Measurements from ENCODE around the gene CDC42SE2.
"Not testable (repeated sequence)": the region's sequence is repeated elsewhere in the genome, so short reads cannot be mapped to it uniquely, and the experiment has no call there.

CDC42SE2 gene

DNA sequence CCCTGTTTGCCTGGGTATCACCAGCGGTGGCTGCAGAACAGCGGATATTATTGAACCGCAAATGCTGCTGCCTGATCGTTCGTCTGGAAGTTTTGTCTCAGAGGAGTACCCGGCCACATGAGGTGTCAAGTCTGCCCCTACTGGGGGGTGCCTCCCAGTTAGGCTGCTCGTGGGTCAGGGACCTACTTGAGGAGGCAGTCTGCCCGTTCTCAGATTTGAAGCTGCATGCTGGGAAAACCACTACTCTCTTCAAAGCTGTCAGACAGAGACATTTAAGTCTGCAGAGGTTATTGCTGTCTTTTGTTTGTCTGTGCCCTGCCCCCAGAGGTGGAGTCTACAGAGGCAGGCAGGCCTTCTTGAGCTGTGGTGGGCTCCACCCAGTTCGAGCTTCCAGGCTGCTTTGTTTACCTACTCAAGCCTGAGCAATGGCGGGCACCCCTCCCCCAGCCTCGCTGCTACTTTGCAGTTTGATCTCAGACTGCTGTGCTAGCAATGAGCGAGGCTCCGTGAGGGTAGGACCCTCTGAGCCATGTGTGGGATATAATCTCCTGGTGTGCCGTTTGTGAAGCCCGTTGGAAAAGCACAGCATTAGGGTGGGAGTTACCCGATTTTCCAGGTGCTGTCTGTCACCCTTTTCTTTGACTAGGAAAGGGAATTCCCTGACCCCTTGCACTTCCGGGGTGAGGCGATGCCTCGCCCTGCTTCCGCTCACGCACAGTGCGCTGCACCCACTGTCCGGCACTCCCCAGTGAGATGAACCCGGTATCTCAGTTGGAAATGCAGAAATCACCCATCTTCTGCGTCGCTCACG, 73.6 kb downstream of the CDC42SE2 start:
- not testable (repeated sequence) for H3K9me3 ChIP-seq (ENCODE audit: insufficient read depth, low read depth, low read length); H3K4me3 ChIP-seq (ENCODE audit: low read length, poor library complexity, severe bottlenecking); H3K9me2 ChIP-seq (replicated peaks; ENCODE audit: low read depth, low read length); H3K4me2 ChIP-seq (ENCODE audit: low read depth, low read length, poor library complexity, severe bottlenecking); H3K9ac ChIP-seq (ENCODE audit: low read depth, low read length, poor library complexity, severe bottlenecking); H3K27me3 ChIP-seq (ENCODE audit: insufficient read depth, low read length, poor library complexity, severe bottlenecking); H3K4me1 ChIP-seq (ENCODE audit: insufficient read depth, low read length, poor library complexity, severe bottlenecking); H3F3A ChIP-seq (ENCODE audit: low read depth); H4K20me1 ChIP-seq (ENCODE audit: insufficient read depth, low read length, poor library complexity, severe bottlenecking); H2AFZ ChIP-seq (ENCODE audit: low read length)
- Histone ChIP-seq H3K79me2 (ENCODE audit: insufficient read depth, low read length) (peaks cover 44% of the 10 kb centered on the region; the same call in 1 of the 2 replicates), H3K36me3 (ENCODE audit: insufficient read depth, low read length) (peaks cover 13% of the 10 kb centered on the region; the same call in 1 of the 2 replicates)

DNA sequence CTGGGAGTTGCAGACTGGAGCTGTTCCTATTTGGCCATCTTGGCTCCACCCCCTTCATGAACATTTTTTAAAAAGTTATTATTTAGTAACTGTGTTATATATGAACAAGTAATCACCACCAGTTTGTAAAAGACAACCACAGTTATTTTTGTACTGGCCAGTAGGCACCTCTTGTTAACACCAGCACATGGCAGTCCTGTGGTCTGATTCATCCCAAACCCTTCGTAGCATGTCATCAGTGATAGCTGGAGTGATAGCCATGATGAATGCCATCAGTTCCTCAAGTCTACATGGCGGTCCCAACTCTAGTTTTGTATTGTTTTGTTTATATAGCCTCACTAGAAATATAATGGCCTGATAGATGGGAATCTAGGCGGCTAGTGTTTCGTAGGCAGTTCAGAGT, 74.2 kb downstream of the CDC42SE2 start:
- Histone ChIP-seq H4K20me1 (ENCODE audit: insufficient read depth, low read length, poor library complexity, severe bottlenecking) (no peaks in the 10 kb centered on the region), H3F3A (ENCODE audit: low read depth) (no peaks in the 10 kb centered on the region), H3K4me2 (ENCODE audit: low read depth, low read length, poor library complexity, severe bottlenecking) (no peak overlapping the region), H3K4me1 (ENCODE audit: insufficient read depth, low read length, poor library complexity, severe bottlenecking) (no peaks in the 10 kb centered on the region), H3K27me3 (ENCODE audit: insufficient read depth, low read length, poor library complexity, severe bottlenecking) (no peaks in the 10 kb centered on the region), H3K9ac (ENCODE audit: low read depth, low read length, poor library complexity, severe bottlenecking) (no peak overlapping the region), H3K36me3 (ENCODE audit: insufficient read depth, low read length) (peaks cover 13% of the 10 kb centered on the region; the same call in 1 of the 2 replicates), H3K79me2 (ENCODE audit: insufficient read depth, low read length) (peaks cover 48% of the 10 kb centered on the region; the same call in 1 of the 2 replicates), H3K9me2 (replicated peaks; ENCODE audit: low read depth, low read length) (no peaks in the 10 kb centered on the region), H2AFZ (ENCODE audit: low read length) (no peak overlapping the region), H3K4me3 (ENCODE audit: low read length, poor library complexity, severe bottlenecking) (no peak overlapping the region), H3K9me3 (ENCODE audit: insufficient read depth, low read depth, low read length) (no peaks in the 10 kb centered on the region; the same call in 1 of the 2 replicates)
- TF ChIP-seq EZH2phosphoT487 (IDR thresholded peaks at IDR 0.05; ENCODE audit: borderline replicate concordance) (no peak), CTCF (conservative IDR thresholded peaks at IDR 0.05; ENCODE audit: low read length) (no peak)

DNA sequence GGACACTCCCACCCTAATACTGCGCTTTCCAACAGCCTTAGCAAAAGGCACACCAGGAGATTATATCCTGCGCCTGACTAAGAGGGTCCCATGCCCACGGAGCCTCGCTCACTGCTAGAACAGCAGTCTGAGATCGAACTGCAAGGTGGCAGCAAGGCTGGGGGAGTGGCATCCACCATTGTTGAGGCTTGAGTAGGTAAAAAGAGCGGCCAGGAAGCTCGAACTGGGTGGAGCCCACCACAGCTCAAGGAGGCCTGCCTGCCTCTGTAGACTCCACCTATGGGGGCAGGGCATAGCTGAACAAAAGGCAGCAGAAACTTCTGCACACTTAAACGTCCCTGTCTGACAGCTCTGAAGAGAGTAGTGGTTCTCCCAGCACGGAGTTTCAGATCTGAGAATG, 80.4 kb downstream of the CDC42SE2 start:
- not testable (repeated sequence) for H3K9ac ChIP-seq (ENCODE audit: low read depth, low read length, poor library complexity, severe bottlenecking); H3K27me3 ChIP-seq (ENCODE audit: insufficient read depth, low read length, poor library complexity, severe bottlenecking); H3K4me3 ChIP-seq (ENCODE audit: low read length, poor library complexity, severe bottlenecking); H3K36me3 ChIP-seq (ENCODE audit: insufficient read depth, low read length); H3K4me2 ChIP-seq (ENCODE audit: low read depth, low read length, poor library complexity, severe bottlenecking); H3K9me3 ChIP-seq (ENCODE audit: insufficient read depth, low read depth, low read length); H3K9me2 ChIP-seq (replicated peaks; ENCODE audit: low read depth, low read length); H3K4me1 ChIP-seq (ENCODE audit: insufficient read depth, low read length, poor library complexity, severe bottlenecking); H2AFZ ChIP-seq (ENCODE audit: low read length); H3F3A ChIP-seq (ENCODE audit: low read depth); H4K20me1 ChIP-seq (ENCODE audit: insufficient read depth, low read length, poor library complexity, severe bottlenecking)
- H3K79me2 ChIP-seq (ENCODE audit: insufficient read depth, low read length): peaks cover 26% of the 10 kb centered on the region; the same call in 1 of the 2 replicates

DNA sequence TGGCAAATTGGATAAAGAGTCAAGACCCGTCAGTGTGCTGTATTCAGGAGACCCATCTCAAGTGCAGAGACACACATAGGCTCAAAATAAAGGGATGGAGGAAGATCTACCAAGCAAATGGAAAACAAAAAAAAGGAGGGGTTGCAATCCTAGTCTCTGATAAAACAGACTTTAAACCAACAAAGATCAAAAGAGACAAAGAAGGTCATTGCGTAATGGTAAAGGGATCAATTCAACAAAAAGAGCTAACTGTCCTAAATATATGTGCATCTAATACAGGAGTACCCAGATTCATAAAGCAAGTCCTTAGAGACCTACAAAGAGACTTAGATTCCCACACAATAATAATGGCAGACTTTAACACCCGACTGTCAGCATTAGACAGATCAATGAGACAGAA, 82.4 kb downstream of the CDC42SE2 start:
- H3K36me3 ChIP-seq (ENCODE audit: insufficient read depth, low read length); H3K9me3 ChIP-seq (ENCODE audit: insufficient read depth, low read depth, low read length); H3K9me2 ChIP-seq (replicated peaks; ENCODE audit: low read depth, low read length); H3K4me2 ChIP-seq (ENCODE audit: low read depth, low read length, poor library complexity, severe bottlenecking); H3K9ac ChIP-seq (ENCODE audit: low read depth, low read length, poor library complexity, severe bottlenecking); H3K4me1 ChIP-seq (ENCODE audit: insufficient read depth, low read length, poor library complexity, severe bottlenecking); H3F3A ChIP-seq (ENCODE audit: low read depth); H4K20me1 ChIP-seq (ENCODE audit: insufficient read depth, low read length, poor library complexity, severe bottlenecking); H3K4me3 ChIP-seq (ENCODE audit: low read length, poor library complexity, severe bottlenecking); H2AFZ ChIP-seq (ENCODE audit: low read length); H3K27me3 ChIP-seq (ENCODE audit: insufficient read depth, low read length, poor library complexity, severe bottlenecking): not testable (repeated sequence)
- H3K79me2 ChIP-seq (ENCODE audit: insufficient read depth, low read length): peaks cover 14% of the 10 kb centered on the region; the same call in 1 of the 2 replicates

All from Loucy (cell line).